Measurements from ENCODE around the gene VAT1L.

- no peak for TF ChIP-seq CTCF (IDR thresholded peaks at IDR 0.05 in 2 of 3, conservative IDR thresholded peaks at IDR 0.05 in 1 of 3; ENCODE audit: control insufficient read depth in 2 of 3, extremely low read depth in 1 of 3, insufficient read depth in 1 of 3, low read depth in 3 of 3, low read length in 3 of 3)
- no peak for TF ChIP-seq NKRF (conservative IDR thresholded peaks at IDR 0.05)
Measured at GRCh38 chr16:77931058-77931457, 142.7 kb downstream of the VAT1L start.
